Right hindlimb (tissue), 1 donor: ENCODE results near the gene FPGS.

Experiments used
- DNase-seq: peaks from one replicate; pipeline ENCODE4 v3.0.0-alpha.2; 2018

FPGS gene

GRCh38 chr9:127790094-127790855 lies 12.4 kb upstream of the FPGS start:
- DNase-seq = no peak

GRCh38 chr9:127791085-127791484 lies 11.6 kb upstream of the FPGS start:
- DNase-seq = no peak

DNA sequence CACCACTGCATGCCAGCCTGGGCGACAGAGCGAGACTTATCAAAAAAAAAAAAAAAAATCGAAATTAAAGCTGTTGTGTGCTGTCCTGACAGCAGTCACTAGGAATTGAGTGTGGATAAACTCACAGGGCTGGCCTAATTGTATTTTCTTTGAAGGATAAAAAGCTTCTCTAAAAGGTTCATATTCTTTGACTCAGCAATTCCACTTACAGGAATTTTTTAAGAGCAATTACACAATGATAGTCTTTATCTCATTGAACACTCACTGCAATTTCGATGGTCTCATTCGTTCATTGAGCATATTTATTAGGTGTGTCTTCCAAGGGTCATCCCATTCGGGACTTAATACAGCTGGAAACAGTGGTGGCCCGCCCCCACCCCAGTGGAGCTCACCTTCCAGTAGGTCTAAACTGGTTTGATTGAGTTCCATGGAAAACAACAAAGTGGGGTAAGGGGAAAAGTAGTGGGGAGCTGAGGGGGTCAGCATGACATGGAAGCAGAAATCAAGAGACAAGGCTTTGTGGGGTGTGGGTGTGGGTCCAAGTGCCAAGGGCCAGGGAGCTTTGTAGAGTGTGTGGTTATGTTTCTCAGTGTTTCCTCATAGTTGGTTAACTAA lies 10.2 kb upstream of the FPGS start:
- DNase-seq = no peak

DNA sequence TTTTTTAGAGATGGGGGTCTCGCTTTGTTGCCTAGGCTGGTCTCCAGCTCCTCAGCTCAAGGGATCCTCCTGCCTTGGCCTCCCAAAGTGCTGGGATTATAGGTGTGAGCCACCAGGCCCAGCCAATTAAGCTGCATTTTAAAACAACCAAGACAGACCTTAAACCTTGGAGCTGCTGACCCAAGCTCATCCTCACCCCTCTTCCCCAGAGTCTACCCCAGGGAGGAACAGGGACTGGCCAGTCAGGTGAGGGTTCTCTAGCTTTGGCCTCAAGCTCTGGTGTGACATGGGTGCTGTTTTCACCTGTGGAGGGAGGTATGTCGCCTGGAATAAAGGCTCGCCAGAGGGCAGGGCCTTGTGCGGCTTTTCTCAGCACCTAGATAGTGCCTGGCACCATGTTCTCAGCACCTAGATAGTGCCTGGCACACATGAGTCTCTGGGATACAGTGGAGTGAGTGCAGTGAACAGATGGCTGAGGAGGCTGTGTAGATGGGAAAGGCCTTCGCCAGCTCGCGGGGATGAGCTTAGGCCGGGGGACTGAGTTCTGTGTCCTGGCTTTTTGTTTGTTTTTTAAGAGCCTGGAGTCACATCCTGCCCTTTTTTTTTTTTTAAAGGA lies 9.5 kb upstream of the FPGS start:
- no peak for DNase-seq

DNA sequence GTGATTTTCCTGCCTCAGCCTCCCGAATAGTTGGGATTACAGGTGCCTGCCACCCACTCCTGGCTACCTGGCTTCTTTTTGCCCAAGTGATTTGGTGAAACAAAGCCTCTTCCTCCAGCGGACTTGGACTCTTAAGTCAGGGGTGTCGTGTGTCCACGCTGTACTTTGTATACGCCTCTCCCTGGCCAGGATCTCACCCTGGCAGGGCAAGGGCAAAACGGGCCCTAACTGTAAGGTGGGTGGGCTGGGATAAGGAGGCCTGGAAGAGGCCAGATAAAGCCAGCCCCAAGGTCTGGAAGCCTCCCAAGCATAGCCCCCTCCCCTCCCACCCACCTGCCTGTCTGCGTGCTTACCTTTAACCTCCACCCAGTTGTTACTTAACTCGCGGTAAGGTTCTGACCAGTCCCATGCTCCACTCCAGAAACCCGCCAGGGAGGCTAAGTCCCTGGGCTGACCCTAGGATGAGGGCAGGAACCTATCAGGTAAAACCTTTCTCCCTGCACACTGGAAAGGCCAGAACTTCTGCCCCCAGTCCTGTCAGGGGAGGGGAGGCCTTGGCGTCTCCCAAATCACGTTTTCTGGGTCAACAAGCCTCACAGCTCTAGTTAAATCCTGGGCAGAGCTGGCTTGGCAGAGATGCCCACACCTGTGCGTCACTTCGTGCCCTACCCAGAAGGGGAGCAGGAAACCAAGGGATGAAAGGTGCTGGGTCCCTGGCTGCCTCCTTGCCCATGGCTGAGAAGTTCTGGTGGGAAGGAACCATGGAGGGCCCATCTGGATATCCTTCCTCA lies 8.5 kb upstream of the FPGS start:
- no peak for DNase-seq

GRCh38 chr9:127796225-127796813 lies 6.4 kb upstream of the FPGS start:
- no peak for DNase-seq

GRCh38 chr9:127796852-127797370 lies 5.8 kb upstream of the FPGS start:
- no peak for DNase-seq

DNA sequence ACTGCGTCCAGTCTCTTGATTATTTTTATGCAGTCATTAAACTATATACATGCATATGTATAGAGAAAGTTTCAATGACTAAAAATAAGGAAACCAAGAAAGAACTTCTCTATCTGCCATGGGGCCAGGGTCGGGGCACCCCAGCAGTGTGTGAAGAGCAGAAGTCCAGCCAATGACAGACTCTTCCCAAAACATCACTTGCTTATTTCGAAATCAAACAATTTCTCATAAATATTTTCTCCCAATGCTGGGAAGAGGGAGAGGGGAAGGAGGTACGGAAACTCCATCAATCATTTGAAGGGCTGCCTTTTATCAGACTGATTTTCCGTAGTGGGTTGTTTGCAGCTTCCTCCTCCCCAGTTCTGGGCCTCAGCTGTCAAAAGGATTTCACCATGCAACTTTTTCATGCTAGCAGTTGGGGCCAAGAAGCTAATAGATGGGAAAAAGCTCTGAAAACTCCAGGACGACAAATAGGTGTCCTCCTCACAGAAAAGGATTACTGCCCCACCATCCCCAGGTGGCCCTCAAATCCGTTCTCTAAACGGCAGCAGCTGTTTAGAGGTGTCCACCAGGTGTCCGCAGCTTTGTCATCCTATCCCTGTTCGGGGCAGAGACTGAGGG lies 617 bp upstream of the FPGS start:
- DNase-seq = no peak

GRCh38 chr9:127803507-127804352 lies 1.0 kb downstream of the FPGS start:
- no peak for DNase-seq

DNA sequence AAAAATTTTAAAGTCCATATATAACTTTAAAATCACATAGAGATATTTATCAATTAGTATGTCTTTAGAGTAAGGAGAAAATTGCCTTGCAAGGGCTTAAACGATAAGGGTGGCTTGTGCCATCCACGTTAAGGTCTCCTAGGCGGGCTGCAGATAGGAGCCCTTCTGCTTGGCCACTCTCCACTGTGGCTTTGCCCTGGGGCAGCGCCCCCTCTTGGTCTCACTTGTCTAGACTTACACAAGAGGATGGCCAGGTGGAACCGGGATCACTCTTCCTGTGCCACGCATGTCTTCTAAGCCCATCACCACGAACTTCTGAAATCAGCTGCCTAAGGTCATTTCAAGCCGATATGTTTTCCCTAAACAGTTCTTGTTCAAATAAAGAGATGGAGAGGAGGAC lies 2.9 kb downstream of the FPGS start:
- DNase-seq = no peak

DNA sequence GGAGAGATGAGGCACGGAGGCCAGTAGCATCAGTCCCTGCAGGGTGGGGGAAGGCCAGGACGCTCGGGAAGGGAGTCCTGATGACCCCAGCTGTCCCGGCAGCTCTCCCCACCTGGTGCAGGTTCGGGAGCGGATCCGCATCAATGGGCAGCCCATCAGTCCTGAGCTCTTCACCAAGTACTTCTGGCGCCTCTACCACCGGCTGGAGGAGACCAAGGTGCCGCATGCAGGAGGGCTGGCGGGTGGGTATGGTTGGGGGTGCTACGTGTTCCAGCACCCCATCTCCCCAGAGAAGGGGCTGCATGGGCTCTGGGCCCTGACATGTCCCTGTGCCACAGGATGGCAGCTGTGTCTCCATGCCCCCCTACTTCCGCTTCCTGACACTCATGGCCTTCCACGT lies 4.2 kb downstream of the FPGS start:
- no peak for DNase-seq

DNA sequence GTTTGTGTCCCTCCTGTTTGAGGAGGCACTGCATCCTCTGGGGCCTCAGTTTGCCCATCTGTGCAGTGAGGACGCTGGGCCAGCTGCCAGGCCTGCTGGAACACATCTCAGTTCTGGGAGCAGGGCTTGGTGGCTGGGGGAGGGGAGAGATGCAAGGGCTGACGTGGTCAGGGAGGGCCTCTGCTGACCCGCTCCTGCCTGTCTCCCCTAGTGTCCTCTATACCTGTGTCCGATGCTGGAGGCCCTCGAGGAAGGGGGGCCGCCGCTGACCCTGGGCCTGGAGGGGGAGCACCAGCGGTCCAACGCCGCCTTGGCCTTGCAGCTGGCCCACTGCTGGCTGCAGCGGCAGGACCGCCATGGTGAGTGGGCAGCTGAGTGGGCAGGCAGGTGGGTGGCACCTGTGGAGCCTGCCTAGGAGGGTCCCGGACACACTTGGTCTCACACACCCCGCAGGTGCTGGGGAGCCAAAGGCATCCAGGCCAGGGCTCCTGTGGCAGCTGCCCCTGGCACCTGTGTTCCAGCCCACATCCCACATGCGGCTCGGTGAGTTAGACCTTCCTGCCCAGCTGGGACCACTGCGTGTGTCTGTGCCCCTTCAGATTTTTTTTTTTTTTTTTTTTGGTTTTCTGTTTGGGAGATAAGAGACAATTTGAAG lies 5.8 kb downstream of the FPGS start:
- no peak for DNase-seq

GRCh38 chr9:127809002-127809539 lies 6.4 kb downstream of the FPGS start:
- no peak for DNase-seq

DNA sequence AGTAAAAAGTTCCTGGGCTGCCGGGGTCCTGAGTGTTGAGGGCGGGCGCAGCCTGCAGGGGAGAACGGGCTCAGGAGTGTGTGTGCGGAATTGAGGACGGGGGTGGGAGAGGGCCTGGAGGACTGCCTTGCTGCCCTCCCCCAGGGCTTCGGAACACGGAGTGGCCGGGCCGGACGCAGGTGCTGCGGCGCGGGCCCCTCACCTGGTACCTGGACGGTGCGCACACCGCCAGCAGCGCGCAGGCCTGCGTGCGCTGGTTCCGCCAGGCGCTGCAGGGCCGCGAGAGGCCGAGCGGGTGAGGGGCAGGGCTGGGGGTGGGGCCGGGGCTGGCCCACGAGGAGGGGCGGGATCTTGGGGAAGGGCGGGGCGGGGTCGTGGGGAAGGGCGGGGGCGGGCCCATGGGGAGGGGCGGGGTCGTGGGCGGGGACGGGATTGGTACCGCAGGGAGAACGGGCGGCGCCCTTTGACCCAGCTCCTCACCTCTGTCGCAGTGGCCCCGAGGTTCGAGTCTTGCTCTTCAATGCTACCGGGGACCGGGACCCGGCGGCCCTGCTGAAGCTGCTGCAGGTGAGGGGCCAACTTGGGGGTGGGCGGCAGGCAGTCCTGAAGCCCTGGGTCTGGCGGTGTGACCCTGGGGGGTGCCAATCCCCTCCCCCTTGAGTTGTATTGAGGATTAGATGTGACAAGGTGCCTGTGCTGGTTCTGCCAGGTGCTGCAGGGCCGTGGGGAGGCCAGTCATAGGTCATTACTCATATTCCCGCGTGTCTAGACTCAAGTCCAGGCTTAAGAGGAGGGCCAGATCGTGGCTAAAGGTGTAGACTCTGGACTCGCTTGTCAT lies 7.1 kb downstream of the FPGS start:
- DNase-seq = no peak

GRCh38 chr9:127810378-127811187 lies 7.9 kb downstream of the FPGS start:
- no peak for DNase-seq

DNA sequence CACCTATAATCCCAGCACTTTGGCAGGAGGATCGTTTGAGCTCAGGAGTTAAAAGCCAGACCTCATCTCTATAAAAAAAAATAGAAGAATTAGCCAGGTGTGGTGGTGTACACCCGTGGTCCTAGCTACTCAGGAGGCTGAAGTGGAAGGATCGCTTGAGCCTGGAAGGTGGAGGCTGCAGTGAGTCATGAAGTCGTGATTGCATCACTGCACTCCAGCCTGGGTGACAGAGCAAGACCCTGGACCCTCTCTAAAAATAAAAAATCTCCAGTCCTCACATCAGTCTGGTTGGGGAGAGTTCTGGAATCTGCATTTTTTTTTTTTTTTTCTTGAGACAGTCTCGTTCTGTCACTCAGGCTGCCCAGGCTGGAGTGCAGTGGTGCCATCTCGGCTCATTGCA lies 9.3 kb downstream of the FPGS start:
- DNase-seq = no peak

DNA sequence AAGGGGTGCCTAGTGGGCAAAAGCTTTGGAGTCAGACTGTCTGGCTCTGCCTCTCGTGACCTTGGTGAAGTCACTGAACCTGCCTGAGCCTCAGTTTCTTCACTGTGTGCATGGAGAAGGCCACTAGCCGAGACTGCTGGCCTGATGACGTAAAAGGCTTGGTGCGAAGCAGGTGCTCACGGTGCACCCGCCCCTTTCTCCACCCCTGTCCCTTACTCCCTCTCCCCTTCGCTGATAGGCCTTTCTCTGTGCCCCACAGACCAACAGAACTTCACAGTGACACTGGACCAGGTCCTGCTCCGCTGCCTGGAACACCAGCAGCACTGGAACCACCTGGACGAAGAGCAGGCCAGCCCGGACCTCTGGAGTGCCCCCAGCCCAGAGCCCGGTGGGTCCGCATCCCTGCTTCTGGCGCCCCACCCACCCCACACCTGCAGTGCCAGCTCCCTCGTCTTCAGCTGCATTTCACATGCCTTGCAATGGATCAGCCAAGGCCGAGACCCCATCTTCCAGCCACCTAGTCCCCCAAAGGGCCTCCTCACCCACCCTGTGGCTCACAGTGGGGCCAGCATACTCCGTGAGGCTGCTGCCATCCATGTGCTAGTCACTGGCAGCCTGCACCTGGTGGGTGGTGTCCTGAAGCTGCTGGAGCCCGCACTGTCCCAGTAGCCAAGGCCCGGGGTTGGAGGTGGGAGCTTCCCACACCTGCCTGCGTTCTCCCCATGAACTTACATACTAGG lies 10.4 kb downstream of the FPGS start:
- DNase-seq = no peak

GRCh38 chr9:127813686-127814226 lies 11.1 kb downstream of the FPGS start:
- DNase-seq = no peak
